Panc1 (cell line): ENCODE measurements around the gene NKAPL. TPM values are rescaled to one million over a fixed set of nuclear protein-coding genes. Genes with fewer than 3 reads are reported as not detected.

ENCODE experiments used
- ATAC-seq: fragments of 200-7000 bp; cut with Tn5 transposase; 2 replicates; pipeline ENCODE4 v1.9.1; 2020; ENCODE audit warnings: mild to moderate bottlenecking, moderate library complexity
- BruUV-seq: library from RNA; stranded (reverse); fragments of 400-500 nt; replicated peaks from 2 replicates; lab custom pipeline; 2021; lab: Mats Ljungman, UMichigan
- CTCF ChIA-PET: fragments of 300-600 bp; sonication (Branson Sonifier 250); formaldehyde crosslinking; loops from one replicate; lab custom pipeline; 2022; ENCODE audit warnings: antibody characterized with exemption; lab: Charles Lee
- POLR2A ChIA-PET: fragments of 300-600 bp; sonication (Branson Sonifier 250); formaldehyde crosslinking; loops from one replicate; lab custom pipeline; 2022; ENCODE audit warnings: antibody characterized with exemption; lab: Charles Lee
- DNase-seq: peaks from one replicate; pipeline ENCODE4 v3.0.0-alpha.2; 2010; ENCODE audit warnings: low read depth, low spot score
- H3K27ac ChIP-seq: 2 replicates; pipeline ENCODE4 v1.5.1; 2011; ENCODE audit warnings: mild to moderate bottlenecking, low read length, inconsistent platforms
- H3K27me3 ChIP-seq: fragments of 200-500 bp; sonication (Bioruptor generic); 2 replicates; pipeline ENCODE4 v1.6.0; 2014; ENCODE audit warnings: low read length, inconsistent platforms; ENCODE audit not compliant: control insufficient read depth, insufficient read depth
- H3K36me3 ChIP-seq: fragments of 200-500 bp; sonication (Bioruptor generic); 2 replicates; pipeline ENCODE4 v1.5.1; 2014; ENCODE audit warnings: inconsistent platforms, mild to moderate bottlenecking, low read length, moderate library complexity; ENCODE audit not compliant: control insufficient read depth, insufficient read depth
- H3K4me1 ChIP-seq: 2 replicates; pipeline ENCODE4 v1.5.1; 2011; ENCODE audit warnings: inconsistent platforms, mild to moderate bottlenecking, low read length, moderate library complexity; ENCODE audit not compliant: control insufficient read depth, insufficient read depth
- H3K4me3 ChIP-seq, 2 experiments: 2 replicates each; pipeline ENCODE4 v1.5.1; 2011 to 2012; ENCODE audit warnings: low read depth in 2 of 2, low read length in 2 of 2, mild to moderate bottlenecking in 2 of 2, inconsistent platforms in 1 of 2, moderate library complexity in 1 of 2
- H3K9me3 ChIP-seq: fragments of 200-500 bp; sonication (Bioruptor generic); 2 replicates; pipeline ENCODE4 v1.5.1; 2014; ENCODE audit warnings: low read depth, mild to moderate bottlenecking, inconsistent platforms, low read length, moderate library complexity; ENCODE audit not compliant: control insufficient read depth, insufficient read depth
- CTCF ChIP-seq: fragments of 450-650 bp; IDR thresholded peaks from 2 replicates; pipeline ENCODE4 v1.5.1; 2017; ENCODE audit warnings: mild to moderate bottlenecking
- POLR2AphosphoS5 ChIP-seq: IDR thresholded peaks from 2 replicates; pipeline ENCODE4 v1.6.1; 2012; ENCODE audit warnings: mild to moderate bottlenecking, low read depth, low read length, moderate library complexity
- SIN3A ChIP-seq: IDR thresholded peaks from 2 replicates; pipeline ENCODE4 v1.6.1; 2012; ENCODE audit warnings: low read depth, mild to moderate bottlenecking, low read length, moderate library complexity, borderline replicate concordance; ENCODE audit not compliant: insufficient read depth
- TCF7L2 ChIP-seq: IDR thresholded peaks from 2 replicates; pipeline ENCODE4 v1.6.1; 2011; ENCODE audit warnings: mild to moderate bottlenecking, low read depth, low read length, inconsistent platforms
- in situ Hi-C: cut with HindIII; loops from 2 replicates; pipeline ENCODE4 v1.10.0; 2016; ENCODE audit warnings: low sequenced_read_pairs, low pct_unique_long_range_greater_than_20kb
- intact Hi-C: fragments of 100-400 bp; cut with micrococcal nuclease; formaldehyde crosslinking; loops from one replicate; pipeline ENCODE4 v1.10.0; 2022; ENCODE audit not compliant: unreplicated experiment
- total RNA-seq: library from RNA; stranded (reverse); gene quantifications from one replicate; pipeline ENCODE4 v1.2.1, GENCODE V29; 2021; ENCODE audit not compliant: unreplicated experiment
- TF ChIP-seq, protein P1 (sequence below), 2 experiments: IDR thresholded peaks; 2 replicates each; pipeline ENCODE4 v1.6.1; 2011 to 2012; ENCODE audit warnings: low read depth in 2 of 2, control low read depth in 1 of 2, low read length in 1 of 2, mild to moderate bottlenecking in 1 of 2, moderate library complexity in 1 of 2; ENCODE audit not compliant: insufficient read depth in 1 of 2

Gene NKAPL
- total RNA-seq, 1 experiment from 2014 or later: not detected

DNA sequence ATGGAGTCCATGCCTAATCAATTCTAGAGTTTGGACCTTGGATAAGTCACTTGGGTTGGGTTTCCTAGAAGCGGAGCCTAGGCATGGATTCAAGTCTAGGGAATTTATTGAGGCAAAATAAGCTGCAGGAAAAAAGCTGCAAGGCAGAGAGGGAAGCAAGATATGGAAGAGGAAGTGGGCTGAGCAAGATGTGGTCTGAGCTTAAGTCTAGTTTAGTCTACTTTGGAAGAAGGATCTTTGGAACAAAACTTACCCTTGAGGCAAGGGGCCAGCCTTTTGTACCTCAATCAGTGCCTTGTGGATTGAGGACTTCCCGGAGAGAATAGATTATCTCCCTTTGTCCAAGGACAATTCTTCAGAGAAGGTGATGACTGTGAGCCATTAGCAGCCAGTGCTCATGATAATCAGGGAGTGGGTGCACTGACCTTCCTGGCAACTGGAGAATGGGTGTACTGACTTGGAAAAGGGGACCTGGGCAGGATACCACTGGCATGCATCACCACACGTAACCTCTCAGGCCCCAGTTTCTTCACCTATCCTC lies 23.1 kb upstream of the NKAPL start:
- H3K4me1 ChIP-seq: no peaks in the 10 kb centered on the region
- no peak overlapping the region for H3K27ac ChIP-seq
- peaks cover 8% of the 10 kb centered on the region; the same call in 1 of the 2 replicates for H3K9me3 ChIP-seq
- ChIA-PET CTCF (no interaction called here), POLR2A (no interaction called here)
- no peak for ATAC-seq
- no TSS peak for BruUV-seq
- no peaks in the 10 kb centered on the region for H3K36me3 ChIP-seq
- in situ Hi-C loops: no loop called here
- DNase-seq: no peak
- H3K27me3 ChIP-seq: no peaks in the 10 kb centered on the region
- TF ChIP-seq, protein P1, sequence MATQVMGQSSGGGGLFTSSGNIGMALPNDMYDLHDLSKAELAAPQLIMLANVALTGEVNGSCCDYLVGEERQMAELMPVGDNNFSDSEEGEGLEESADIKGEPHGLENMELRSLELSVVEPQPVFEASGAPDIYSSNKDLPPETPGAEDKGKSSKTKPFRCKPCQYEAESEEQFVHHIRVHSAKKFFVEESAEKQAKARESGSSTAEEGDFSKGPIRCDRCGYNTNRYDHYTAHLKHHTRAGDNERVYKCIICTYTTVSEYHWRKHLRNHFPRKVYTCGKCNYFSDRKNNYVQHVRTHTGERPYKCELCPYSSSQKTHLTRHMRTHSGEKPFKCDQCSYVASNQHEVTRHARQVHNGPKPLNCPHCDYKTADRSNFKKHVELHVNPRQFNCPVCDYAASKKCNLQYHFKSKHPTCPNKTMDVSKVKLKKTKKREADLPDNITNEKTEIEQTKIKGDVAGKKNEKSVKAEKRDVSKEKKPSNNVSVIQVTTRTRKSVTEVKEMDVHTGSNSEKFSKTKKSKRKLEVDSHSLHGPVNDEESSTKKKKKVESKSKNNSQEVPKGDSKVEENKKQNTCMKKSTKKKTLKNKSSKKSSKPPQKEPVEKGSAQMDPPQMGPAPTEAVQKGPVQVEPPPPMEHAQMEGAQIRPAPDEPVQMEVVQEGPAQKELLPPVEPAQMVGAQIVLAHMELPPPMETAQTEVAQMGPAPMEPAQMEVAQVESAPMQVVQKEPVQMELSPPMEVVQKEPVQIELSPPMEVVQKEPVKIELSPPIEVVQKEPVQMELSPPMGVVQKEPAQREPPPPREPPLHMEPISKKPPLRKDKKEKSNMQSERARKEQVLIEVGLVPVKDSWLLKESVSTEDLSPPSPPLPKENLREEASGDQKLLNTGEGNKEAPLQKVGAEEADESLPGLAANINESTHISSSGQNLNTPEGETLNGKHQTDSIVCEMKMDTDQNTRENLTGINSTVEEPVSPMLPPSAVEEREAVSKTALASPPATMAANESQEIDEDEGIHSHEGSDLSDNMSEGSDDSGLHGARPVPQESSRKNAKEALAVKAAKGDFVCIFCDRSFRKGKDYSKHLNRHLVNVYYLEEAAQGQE (IDR thresholded peaks at IDR 0.05; ENCODE audit: insufficient read depth in 1 of 2, low read depth in 2 of 2, low read length in 1 of 2): no peak
- TF ChIP-seq CTCF (no peak), POLR2AphosphoS5 (no peak)
- no peak overlapping the region for H3K4me3 ChIP-seq
- intact Hi-C loops: no loop called here

GRCh38 chr6:28239636-28240035 lies 19.5 kb upstream of the NKAPL start:
- Histone ChIP-seq H3K36me3 (no peaks in the 10 kb centered on the region), H3K9me3 (no peaks in the 10 kb centered on the region), H3K27ac (no peak overlapping the region), H3K27me3 (no peaks in the 10 kb centered on the region), H3K4me3 (no peak overlapping the region), H3K4me1 (no peaks in the 10 kb centered on the region)
- intact Hi-C loops (no loop called here), in situ Hi-C loops (no loop called here)
- ChIA-PET POLR2A (no interaction called here), CTCF (no interaction called here)
- no TSS peak for BruUV-seq
- no peak for TF ChIP-seq SIN3A
- no peak for TF ChIP-seq CTCF
- TF ChIP-seq, protein P1 (IDR thresholded peaks at IDR 0.05; ENCODE audit: insufficient read depth in 1 of 2, low read depth in 2 of 2, low read length in 1 of 2): no peak
- no peak for TF ChIP-seq POLR2AphosphoS5
- TF ChIP-seq TCF7L2: no peak
- DNase-seq (no peak), ATAC-seq (no peak)
